ENCODE measurements around the gene BTLA. TPM values are rescaled to one million over a fixed set of nuclear protein-coding genes. Genes with fewer than 3 reads are reported as not detected.

Gene BTLA
- total RNA-seq, 2 donors from 2014 or later = not detected

DNA sequence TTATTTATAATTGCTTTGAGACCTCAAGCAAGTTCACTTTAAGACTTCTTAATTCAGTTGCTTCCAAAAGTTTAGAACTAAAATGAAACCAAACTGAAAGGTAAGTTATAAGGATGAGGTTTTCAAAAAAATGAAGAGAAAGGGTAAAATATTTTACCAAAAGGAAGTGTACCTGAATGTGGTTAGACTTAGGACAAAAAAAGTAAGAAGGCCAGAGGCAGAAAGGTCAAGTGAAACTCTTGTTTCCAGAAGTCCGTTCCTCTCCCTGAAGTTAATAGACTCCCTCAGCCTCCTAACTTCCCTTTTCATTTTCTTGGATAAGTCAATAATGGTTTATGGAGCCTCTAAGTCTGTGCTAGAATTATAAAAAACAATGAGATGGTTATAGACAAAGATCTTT lies 16.6 kb downstream of the BTLA start:
- H3K9me3 ChIP-seq = no peaks in the 10 kb centered on the region
- TF ChIP-seq CTCF (IDR thresholded peaks at IDR 0.05) = no peak
- no peak for TF ChIP-seq POLR2A (IDR thresholded peaks at IDR 0.05)
- H3K27me3 ChIP-seq = no peaks in the 10 kb centered on the region
- intact Hi-C loops (cut with DNase I) = no loop called here
- ATAC-seq (no peak), DNase-seq (no peak)
- H3K27ac ChIP-seq = no peak overlapping the region
- H3K4me1 ChIP-seq = no peaks in the 10 kb centered on the region
- no peaks in the 10 kb centered on the region for H3K36me3 ChIP-seq (replicated peaks in 1 of 2; ENCODE audit: insufficient read depth in 1 of 2, low read depth in 2 of 2)
- no peak overlapping the region for H3K4me3 ChIP-seq
- 77 to 91% methylated on average over 1 of the region's 1 CpG for WGBS, 2 donors

GRCh38 chr3:112481302-112481721 lies 18.0 kb downstream of the BTLA start:
- H3K4me1 ChIP-seq = no peaks in the 10 kb centered on the region
- no peak overlapping the region for H3K4me3 ChIP-seq
- intact Hi-C loops (cut with DNase I) = no loop called here
- no peaks in the 10 kb centered on the region for H3K27me3 ChIP-seq
- H3K9me3 ChIP-seq = no peaks in the 10 kb centered on the region
- DNase-seq (no peak), ATAC-seq (no peak)
- TF ChIP-seq CTCF (IDR thresholded peaks at IDR 0.05) (no peak), POLR2A (IDR thresholded peaks at IDR 0.05) (no peak)
- H3K27ac ChIP-seq = no peak overlapping the region
- H3K36me3 ChIP-seq (replicated peaks in 1 of 2; ENCODE audit: insufficient read depth in 1 of 2, low read depth in 2 of 2) = no peaks in the 10 kb centered on the region

- intact Hi-C loops (cut with DNase I) = no loop called here
- TF ChIP-seq CTCF (IDR thresholded peaks at IDR 0.05) (no peak), POLR2A (IDR thresholded peaks at IDR 0.05) (no peak)
- no peak for ATAC-seq
- 19 to 33% methylated on average over 1 of the region's 1 CpG for WGBS, 2 donors
- Histone ChIP-seq H3K27me3 (no peaks in the 10 kb centered on the region), H3K4me3 (no peak overlapping the region), H3K4me1 (no peaks in the 10 kb centered on the region), H3K36me3 (replicated peaks in 1 of 2; ENCODE audit: insufficient read depth in 1 of 2, low read depth in 2 of 2) (no peaks in the 10 kb centered on the region), H3K27ac (no peak overlapping the region), H3K9me3 (no peaks in the 10 kb centered on the region)
- no peak for DNase-seq
Measured at GRCh38 chr3:112477891-112478290, 21.4 kb downstream of the BTLA start.

GRCh38 chr3:112476346-112476745 lies 22.9 kb downstream of the BTLA start:
- TF ChIP-seq CTCF (IDR thresholded peaks at IDR 0.05) (no peak), POLR2A (IDR thresholded peaks at IDR 0.05) (no peak)
- ATAC-seq (no peak), DNase-seq (no peak)
- no peaks in the 10 kb centered on the region for H3K9me3 ChIP-seq
- no peak overlapping the region for H3K4me3 ChIP-seq
- no peaks in the 10 kb centered on the region for H3K27me3 ChIP-seq
- no peaks in the 10 kb centered on the region for H3K4me1 ChIP-seq
- H3K27ac ChIP-seq = no peak overlapping the region
- intact Hi-C loops (cut with DNase I) = no loop called here
- no peaks in the 10 kb centered on the region for H3K36me3 ChIP-seq (replicated peaks in 1 of 2; ENCODE audit: insufficient read depth in 1 of 2, low read depth in 2 of 2)
- WGBS, 2 donors = 64 to 85% methylated on average over 1 of the region's 1 CpG

DNA sequence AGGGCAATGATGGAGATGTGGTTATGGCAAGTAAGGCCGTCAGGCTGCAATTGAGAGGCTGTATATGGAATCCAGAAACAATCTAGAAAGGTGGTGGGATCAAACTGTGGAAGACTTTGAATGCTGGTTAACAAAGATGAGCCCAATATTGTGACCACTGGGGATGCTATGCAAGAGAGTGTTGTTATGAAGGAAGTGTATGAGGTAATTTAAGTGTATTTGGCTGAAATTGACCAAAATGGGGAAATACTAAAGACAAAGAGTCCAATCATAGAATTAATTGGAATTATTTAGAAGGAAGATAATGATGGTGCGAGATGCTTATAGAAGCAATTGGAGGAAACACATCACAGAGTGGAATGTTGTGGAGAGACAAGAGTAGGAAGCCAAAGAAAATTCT lies 24.5 kb downstream of the BTLA start:
- H3K27me3 ChIP-seq = no peaks in the 10 kb centered on the region
- no peak overlapping the region for H3K27ac ChIP-seq
- 97 to 100% methylated on average over 2 of the region's 2 CpGs for WGBS, 2 donors
- no peak for ATAC-seq
- H3K9me3 ChIP-seq = no peaks in the 10 kb centered on the region
- no peaks in the 10 kb centered on the region for H3K4me1 ChIP-seq
- TF ChIP-seq CTCF (IDR thresholded peaks at IDR 0.05) (no peak), POLR2A (IDR thresholded peaks at IDR 0.05) (no peak)
- intact Hi-C loops (cut with DNase I) = no loop called here
- no peaks in the 10 kb centered on the region for H3K36me3 ChIP-seq (replicated peaks in 1 of 2; ENCODE audit: insufficient read depth in 1 of 2, low read depth in 2 of 2)
- no peak overlapping the region for H3K4me3 ChIP-seq
- DNase-seq = no peak
